HepG2 (cell line): ENCODE measurements around the gene MCOLN1. TPM values are rescaled to one million over a fixed set of nuclear protein-coding genes. Genes with fewer than 3 reads are reported as not detected.

Experiments
- AFF4 ChIP-seq: sonication (generic); formaldehyde crosslinking; IDR thresholded peaks from 2 replicates; pipeline ENCODE4 v1.4.0; 2020; ENCODE audit warnings: missing genetic modification reagents
- ASH2L ChIP-seq: fragments of 300-600, 200-600 bp; sonication (generic); IDR thresholded peaks from 2 replicates; pipeline ENCODE4 v1.7.0; 2017; ENCODE audit warnings: low read depth, mild to moderate bottlenecking, moderate library complexity, mixed read lengths, low read length; ENCODE audit not compliant: insufficient read length
- BCLAF1 ChIP-seq: fragments of 450-650 bp; IDR thresholded peaks from 2 replicates; pipeline ENCODE4 v1.6.1; 2017; ENCODE audit warnings: mild to moderate bottlenecking
- CCDC6 ChIP-seq: sonication (generic); formaldehyde crosslinking; IDR thresholded peaks from 2 replicates; pipeline ENCODE4 v1.8.1; 2022; ENCODE audit warnings: mild to moderate bottlenecking, missing genetic modification reagents, moderate library complexity
- CHCHD3 ChIP-seq: sonication (generic); formaldehyde crosslinking; IDR thresholded peaks from 2 replicates; pipeline ENCODE4 v1.8.0; 2022; ENCODE audit warnings: mild to moderate bottlenecking, missing genetic modification reagents, moderate library complexity
- CSRNP1 ChIP-seq: sonication (generic); formaldehyde crosslinking; IDR thresholded peaks from 2 replicates; pipeline ENCODE4 v1.8.1; 2023; ENCODE audit warnings: mild to moderate bottlenecking, missing genetic modification reagents
- DRAP1 ChIP-seq: IDR thresholded peaks from 2 replicates; pipeline ENCODE4 v1.6.1; 2016; ENCODE audit warnings: missing genetic modification reagents, missing compliant biosample characterization
- GLI4 ChIP-seq: sonication (generic); formaldehyde crosslinking; IDR thresholded peaks from 2 replicates; pipeline ENCODE4 v1.5.1; 2020; ENCODE audit warnings: missing genetic modification reagents, mild to moderate bottlenecking, moderate library complexity, borderline replicate concordance
- NONO ChIP-seq, 2 experiments: fragments of 450-650 bp in 1 of 2; sonication (generic) in 1 of 2; formaldehyde crosslinking in 1 of 2; IDR thresholded peaks in 1 of 2; conservative IDR thresholded peaks in 1 of 2; 2 replicates each; pipeline versions ENCODE4 v1.6.1 to v1.8.0; 2017 to 2022; ENCODE audit warnings: mild to moderate bottlenecking in 1 of 2, missing genetic modification reagents in 1 of 2, moderate library complexity in 1 of 2
- SMARCC2 ChIP-seq: fragments of 450-650 bp; IDR thresholded peaks from 2 replicates; pipeline ENCODE4 v1.6.1; 2017; ENCODE audit warnings: antibody characterized with exemption, mild to moderate bottlenecking
- SOX13 ChIP-seq, 3 experiments: fragments of 450-650 bp in 1 of 3; sonication (generic) in 1 of 3; formaldehyde crosslinking in 1 of 3; IDR thresholded peaks in 2 of 3; conservative IDR thresholded peaks in 1 of 3; 2 replicates each; pipeline versions ENCODE4 v1.5.0 to v1.6.1; 2016 to 2020; ENCODE audit warnings: antibody characterized with exemption in 1 of 3, mild to moderate bottlenecking in 1 of 3, missing compliant biosample characterization in 1 of 3, missing genetic modification reagents in 1 of 3, moderate library complexity in 1 of 3
- YY1 ChIP-seq: IDR thresholded peaks from 2 replicates; pipeline ENCODE4 v1.6.1; 2011; ENCODE audit warnings: low read length, low read depth, moderate library complexity, mild to moderate bottlenecking; ENCODE audit not compliant: insufficient read depth, insufficient replicate concordance
- ZNF329 ChIP-seq: sonication (generic); formaldehyde crosslinking; IDR thresholded peaks from 2 replicates; pipeline ENCODE4 v1.9.0; 2021; ENCODE audit warnings: low read depth, mild to moderate bottlenecking, missing genetic modification reagents
- ZNF512 ChIP-seq: sonication (generic); formaldehyde crosslinking; IDR thresholded peaks from 2 replicates; pipeline ENCODE4 v1.4.0; 2020; ENCODE audit warnings: mild to moderate bottlenecking, missing genetic modification reagents
- polyA plus RNA-seq, 8 experiments: library from polyadenylated mRNA; depleted of rRNA in 3 of 8; stranded (reverse) in 7 of 8; unstranded in 1 of 8; fragments of >200 nt; fragmentation: Illumina TruSeq in 4 of 8; extraction: Trizol in 4 of 8; gene quantifications; 2 replicates each; pipeline versions ENCODE4 v1.2.1 to v1.2.3, GENCODE V29; 2011 to 2016; ENCODE audit warnings: low read depth in 4 of 8, missing spikeins in 1 of 8, mixed read lengths in 1 of 8; ENCODE audit not compliant: insufficient read depth in 1 of 8
- total RNA-seq, 5 experiments: library from RNA; depleted of rRNA; stranded (reverse); fragments of >200 nt; fragmentation: Illumina TruSeq; extraction: Trizol; gene quantifications; 2 replicates each; pipeline ENCODE4 v1.2.3, GENCODE V29; 2016; ENCODE audit warnings: low read depth in 1 of 5

Gene MCOLN1
- total and polyA plus RNA-seq, 2 of the 13 experiments (the other 11 are each of a cell fraction or from before 2014, with no cell fraction given) = 3.4 to 15.7 TPM

GRCh38 chr19:7562646-7563393 lies 40.4 kb downstream of the MCOLN1 start (continued):
- TF ChIP-seq BCLAF1 (no peak), ZNF329 (CRISPR knock-in tag) (peak; percentile 82; the same call in 1 of the 2 replicates), SMARCC2 (no peak), CCDC6 (no peak), NONO (IDR thresholded peaks at IDR 0.05) (no peak), NONO (CRISPR knock-in tag; conservative IDR thresholded peaks at IDR 0.05) (no peak), ASH2L (no peak), YY1 (no peak), DRAP1 (CRISPR knock-in tag) (peak; percentile 59), CHCHD3 (CRISPR knock-in tag) (peak; percentile 98), AFF4 (peak; percentile 91), SOX13 (IDR thresholded peaks at IDR 0.05) (no peak), SOX13 (CRISPR knock-in tag; conservative IDR thresholded peaks at IDR 0.05 in 1 of 2, IDR thresholded peaks at IDR 0.05 in 1 of 2) (peak in 1 of 2 experiments; percentile 82; a peak in 2 of 4 replicates), ZNF512 (CRISPR knock-in tag) (no peak), CSRNP1 (CRISPR knock-in tag) (peak; percentile 70; the same call in 1 of the 2 replicates), GLI4 (CRISPR knock-in tag) (peak; percentile 100)
